ENCODE measurements around the gene SLC8A2. TPM values are rescaled to one million over a fixed set of nuclear protein-coding genes. Genes with fewer than 3 reads are reported as not detected.

The SLC8A2 gene
- total RNA-seq, 4 donors from 2014 or later = 0.19 to 1.4 (median 0.47) TPM; not detected in 1

DNA sequence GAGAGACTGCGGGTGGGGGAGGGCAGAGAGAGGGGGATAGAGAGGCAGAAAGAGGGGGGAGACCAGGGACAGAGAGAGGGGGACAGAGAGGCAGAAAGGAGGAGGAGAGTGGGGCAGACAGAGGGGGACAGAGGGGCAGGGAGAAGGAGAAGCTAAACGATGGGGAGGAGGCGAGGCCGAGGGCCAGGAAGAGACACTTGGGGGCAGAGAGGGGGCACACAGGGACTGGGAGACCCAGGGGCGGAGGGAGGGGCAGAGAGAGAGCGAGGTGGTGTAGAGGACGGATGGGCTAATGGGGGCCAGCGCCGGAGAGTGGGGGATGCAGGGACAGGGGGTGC is 53.0 kb downstream of the SLC8A2 start:
- DNase-seq (ENCODE audit: low spot score) (no peak), ATAC-seq (ENCODE audit: low FRiP score) (no peak)
- TF ChIP-seq, protein P1, sequence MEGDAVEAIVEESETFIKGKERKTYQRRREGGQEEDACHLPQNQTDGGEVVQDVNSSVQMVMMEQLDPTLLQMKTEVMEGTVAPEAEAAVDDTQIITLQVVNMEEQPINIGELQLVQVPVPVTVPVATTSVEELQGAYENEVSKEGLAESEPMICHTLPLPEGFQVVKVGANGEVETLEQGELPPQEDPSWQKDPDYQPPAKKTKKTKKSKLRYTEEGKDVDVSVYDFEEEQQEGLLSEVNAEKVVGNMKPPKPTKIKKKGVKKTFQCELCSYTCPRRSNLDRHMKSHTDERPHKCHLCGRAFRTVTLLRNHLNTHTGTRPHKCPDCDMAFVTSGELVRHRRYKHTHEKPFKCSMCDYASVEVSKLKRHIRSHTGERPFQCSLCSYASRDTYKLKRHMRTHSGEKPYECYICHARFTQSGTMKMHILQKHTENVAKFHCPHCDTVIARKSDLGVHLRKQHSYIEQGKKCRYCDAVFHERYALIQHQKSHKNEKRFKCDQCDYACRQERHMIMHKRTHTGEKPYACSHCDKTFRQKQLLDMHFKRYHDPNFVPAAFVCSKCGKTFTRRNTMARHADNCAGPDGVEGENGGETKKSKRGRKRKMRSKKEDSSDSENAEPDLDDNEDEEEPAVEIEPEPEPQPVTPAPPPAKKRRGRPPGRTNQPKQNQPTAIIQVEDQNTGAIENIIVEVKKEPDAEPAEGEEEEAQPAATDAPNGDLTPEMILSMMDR (IDR thresholded peaks at IDR 0.05) = no peak

DNA sequence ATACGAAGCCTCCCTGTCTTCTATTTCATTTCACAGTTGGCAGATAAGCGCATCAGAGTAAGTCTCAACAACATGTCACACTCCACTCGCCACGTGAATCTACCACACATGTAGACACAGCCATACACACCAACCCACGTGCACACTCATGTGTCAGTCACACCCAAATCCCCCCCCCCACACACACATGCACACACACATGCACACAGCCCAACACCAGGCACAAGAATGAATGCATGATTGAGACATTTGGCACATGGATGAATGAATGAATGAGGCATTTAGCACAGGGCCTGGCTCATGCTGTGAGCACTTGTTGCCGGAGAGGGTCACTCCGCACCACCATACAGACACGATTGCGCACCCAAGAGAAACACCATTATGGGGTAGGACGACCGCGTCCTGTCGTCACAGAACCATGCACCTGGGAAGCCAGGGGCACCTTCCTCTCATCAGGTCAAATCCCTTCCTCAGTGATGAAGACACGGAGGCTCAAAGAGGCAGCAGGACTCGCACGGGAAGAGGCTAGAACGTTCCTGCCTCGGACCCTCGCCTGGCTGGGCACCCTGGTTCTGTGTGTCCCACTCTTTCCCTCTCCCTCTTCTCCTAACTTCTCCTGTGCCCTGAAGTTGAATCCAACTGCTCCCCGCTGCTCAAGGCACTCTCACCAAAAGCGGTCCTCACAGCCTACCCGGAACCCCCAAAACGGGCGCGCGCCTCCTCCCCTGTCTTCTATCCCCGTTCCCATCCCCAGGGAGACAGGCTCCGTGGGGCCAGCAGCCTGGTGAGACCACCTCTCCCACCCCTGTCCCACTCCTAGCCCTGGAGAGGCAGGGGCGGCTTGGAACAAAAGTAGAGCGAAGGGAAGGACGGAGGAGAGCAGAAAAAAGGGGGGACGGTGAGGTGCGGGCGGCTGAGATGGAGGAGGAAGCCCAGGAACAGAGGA is 53.7 kb downstream of the SLC8A2 start:
- ATAC-seq (ENCODE audit: low FRiP score) (no peak), DNase-seq (ENCODE audit: low spot score) (no peak)
- TF ChIP-seq, protein P1 (IDR thresholded peaks at IDR 0.05) = no peak

DNA sequence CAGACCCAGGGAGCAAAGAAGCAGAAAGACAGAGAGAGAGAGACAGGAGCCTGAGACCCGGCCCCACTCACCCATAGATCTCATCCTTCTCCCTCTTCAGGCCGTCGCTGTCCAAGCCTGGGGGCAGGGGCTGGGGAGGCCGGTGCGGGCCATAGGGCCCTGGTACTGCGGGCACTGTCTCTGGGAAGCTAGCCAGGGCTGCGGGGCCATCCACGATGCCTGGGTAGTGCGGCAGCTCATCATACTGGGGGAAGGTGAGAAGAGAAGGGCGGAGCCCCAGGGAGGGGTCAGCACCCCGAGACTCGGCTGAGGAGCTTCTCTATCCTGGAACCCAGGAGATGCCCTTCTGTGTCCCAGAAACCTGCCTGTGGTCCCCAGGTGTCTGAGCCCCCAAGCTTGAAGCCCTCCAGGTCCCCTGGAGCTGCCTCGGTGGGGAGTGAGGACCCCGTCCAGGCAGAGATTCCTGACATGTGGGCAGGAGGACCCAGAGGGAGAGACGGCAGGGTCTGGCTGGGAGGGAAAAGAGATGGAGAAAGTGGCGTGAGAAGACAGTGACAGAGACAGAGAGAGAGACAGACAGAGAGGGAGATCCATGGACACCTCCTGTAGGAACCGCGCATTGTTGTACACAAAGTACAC is 54.5 kb downstream of the SLC8A2 start:
- DNase-seq (ENCODE audit: low spot score) (no peak), ATAC-seq (ENCODE audit: low FRiP score) (no peak)
- TF ChIP-seq, protein P1 (IDR thresholded peaks at IDR 0.05) = no peak

DNA sequence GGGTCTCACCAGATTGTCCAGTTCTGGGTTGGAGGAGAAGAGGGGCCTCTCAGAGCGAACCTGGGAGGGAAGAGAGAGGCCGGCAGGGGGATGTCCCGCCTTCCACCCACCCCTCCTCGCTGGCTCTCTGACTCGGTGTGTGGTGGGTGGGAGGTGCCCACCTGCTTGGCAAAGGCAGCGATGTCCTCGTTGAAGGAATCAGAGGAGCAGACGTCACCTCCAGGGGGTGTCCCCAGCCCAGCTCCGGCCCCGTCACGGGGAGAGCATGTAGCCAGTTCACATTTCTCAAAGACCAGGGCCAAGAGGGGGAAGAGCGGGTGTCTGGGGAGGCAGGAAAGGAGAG is 55.1 kb downstream of the SLC8A2 start:
- TF ChIP-seq, protein P1 (IDR thresholded peaks at IDR 0.05) = no peak
- ATAC-seq (ENCODE audit: low FRiP score) (no peak), DNase-seq (ENCODE audit: low spot score) (no peak)

DNA sequence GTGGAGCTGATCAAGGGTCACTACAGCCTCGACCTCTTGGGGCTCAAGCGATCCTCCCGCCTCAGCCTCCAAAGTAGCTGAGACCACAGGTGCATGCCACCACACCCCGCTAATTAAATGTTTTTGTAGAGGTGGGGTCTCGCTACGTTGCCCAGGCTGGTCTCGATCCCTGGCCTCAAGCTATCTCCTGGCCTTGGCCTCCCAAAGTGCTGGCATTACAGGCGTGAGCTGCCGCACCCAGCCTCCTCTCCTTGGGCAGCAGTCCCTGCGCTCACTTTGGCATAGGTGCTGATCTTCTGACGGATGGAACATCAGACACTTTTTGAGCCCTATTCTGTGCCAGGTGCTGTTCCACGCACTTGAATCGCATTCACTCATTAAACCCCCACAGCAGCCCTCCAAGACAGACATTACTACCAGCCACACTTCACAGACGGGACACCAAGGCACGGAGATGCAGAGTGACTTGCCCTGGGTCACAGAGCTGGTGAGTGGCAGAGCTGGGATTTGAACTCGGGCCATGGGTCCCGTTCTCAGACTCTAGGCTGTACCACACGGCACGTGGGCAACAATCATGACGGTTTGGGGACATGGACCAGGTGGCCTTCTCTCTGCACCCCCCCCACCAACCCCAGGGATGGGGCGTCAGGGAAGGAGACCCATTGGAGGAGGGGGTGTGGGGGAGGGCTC is 55.6 kb downstream of the SLC8A2 start:
- TF ChIP-seq, protein P1 (IDR thresholded peaks at IDR 0.05) = no peak
- no peak for ATAC-seq (ENCODE audit: low FRiP score)
- DNase-seq (ENCODE audit: low spot score) = no peak

DNA sequence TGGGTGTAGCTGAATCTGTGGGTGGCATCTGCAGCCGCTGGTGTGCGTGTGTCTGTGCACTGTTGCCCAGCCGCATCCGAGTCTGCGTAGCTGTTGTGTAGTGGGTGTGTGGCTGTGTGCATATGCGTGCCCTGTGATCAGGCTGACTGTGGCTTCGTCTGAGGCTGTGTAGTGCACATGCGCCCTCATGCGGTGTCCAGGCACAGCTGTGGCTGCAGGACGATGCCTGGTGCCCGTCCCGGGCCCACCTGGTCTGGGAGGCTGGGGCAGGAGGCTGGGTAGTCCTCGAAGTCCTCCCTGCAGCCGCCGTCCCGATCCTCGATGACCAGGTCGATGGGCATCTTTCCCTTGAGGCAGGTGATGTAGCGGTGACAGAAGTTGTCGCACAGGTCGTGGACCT is 57.2 kb downstream of the SLC8A2 start:
- ATAC-seq (ENCODE audit: low FRiP score) = no peak
- TF ChIP-seq, protein P1 (IDR thresholded peaks at IDR 0.05) = no peak

More for the DNA sequence above, 57.2 kb downstream of the SLC8A2 start:
- no peak for DNase-seq (ENCODE audit: low spot score)

Measured in omental fat pad (tissue), 4 donors.